WERI-Rb-1 (cell line): ENCODE results near the gene CERKL.

ENCODE experiments used
- DNase-seq: peaks from one replicate; pipeline ENCODE4 v3.0.0-alpha.2; 2020
- H3K27ac ChIP-seq: fragments of 250-450 bp; sonication (Bioruptor Pico); 2 replicates; pipeline ENCODE4 v1.5.1; 2020; ENCODE audit warnings: mild to moderate bottlenecking, moderate library complexity
- H3K27me3 ChIP-seq: fragments of 250-450 bp; sonication (Bioruptor Pico); 2 replicates; pipeline ENCODE4 v1.5.1; 2021; ENCODE audit warnings: mild to moderate bottlenecking, low read depth, moderate library complexity; ENCODE audit not compliant: insufficient read depth, severe bottlenecking
- H3K36me3 ChIP-seq: fragments of 250-450 bp; sonication (Bioruptor Pico); 2 replicates; pipeline ENCODE4 v1.5.1; 2020; ENCODE audit warnings: mild to moderate bottlenecking, moderate library complexity
- H3K4me3 ChIP-seq: 2 replicates; pipeline ENCODE4 v1.5.1; 2011; ENCODE audit warnings: low read depth, mild to moderate bottlenecking, control low read depth, low read length
- H3K9me3 ChIP-seq: fragments of 250-450 bp; sonication (Bioruptor Pico); 2 replicates; pipeline ENCODE4 v1.5.1; 2021; ENCODE audit warnings: mild to moderate bottlenecking, moderate library complexity; ENCODE audit not compliant: severe bottlenecking
- CTCF ChIP-seq: IDR thresholded peaks from 2 replicates; pipeline ENCODE4 v1.5.1; 2011; ENCODE audit warnings: low read depth, mild to moderate bottlenecking, control low read depth, inconsistent platforms, low read length

CERKL gene

GRCh38 chr2:181520253-181520652 is 136.7 kb downstream of the CERKL start:
- no peak overlapping the region for H3K27ac ChIP-seq
- H3K9me3 ChIP-seq = no peaks in the 10 kb centered on the region
- no peaks in the 10 kb centered on the region for H3K27me3 ChIP-seq
- no peak for DNase-seq
- H3K36me3 ChIP-seq = no peaks in the 10 kb centered on the region
- H3K4me3 ChIP-seq = no peak overlapping the region
- no peak for TF ChIP-seq CTCF

- no peaks in the 10 kb centered on the region for H3K36me3 ChIP-seq
- no peak overlapping the region for H3K27ac ChIP-seq
- no peaks in the 10 kb centered on the region for H3K9me3 ChIP-seq
- no peak overlapping the region for H3K4me3 ChIP-seq
- no peaks in the 10 kb centered on the region for H3K27me3 ChIP-seq
- DNase-seq = no peak
- no peak for TF ChIP-seq CTCF
These were observed 139.1 kb downstream of the CERKL start for GRCh38 chr2:181517685-181518301.

- TF ChIP-seq CTCF = no peak
- H3K4me3 ChIP-seq = no peak overlapping the region
These were observed 139.9 kb downstream of the CERKL start for GRCh38 chr2:181516992-181517391.

GRCh38 chr2:181515719-181516118 is 141.2 kb downstream of the CERKL start:
- no peaks in the 10 kb centered on the region for H3K36me3 ChIP-seq
- no peak for DNase-seq
- no peaks in the 10 kb centered on the region for H3K9me3 ChIP-seq
- H3K27ac ChIP-seq = no peak overlapping the region
- H3K27me3 ChIP-seq = no peaks in the 10 kb centered on the region
- no peak for TF ChIP-seq CTCF
- no peak overlapping the region for H3K4me3 ChIP-seq

More at GRCh38 chr2:181516992-181517391, 139.9 kb downstream of the CERKL start:
- DNase-seq = no peak
- H3K27ac ChIP-seq = no peak overlapping the region
- no peaks in the 10 kb centered on the region for H3K36me3 ChIP-seq
- no peaks in the 10 kb centered on the region for H3K27me3 ChIP-seq
- H3K9me3 ChIP-seq = no peaks in the 10 kb centered on the region

GRCh38 chr2:181500201-181500600 is 156.7 kb downstream of the CERKL start:
- no peak overlapping the region for H3K4me3 ChIP-seq
- no peak for TF ChIP-seq CTCF

GRCh38 chr2:181499231-181499630 is 157.7 kb downstream of the CERKL start:
- no peaks in the 10 kb centered on the region for H3K27me3 ChIP-seq
- no peaks in the 10 kb centered on the region for H3K36me3 ChIP-seq
- no peak overlapping the region for H3K27ac ChIP-seq
- TF ChIP-seq CTCF = no peak
- no peak for DNase-seq
- H3K9me3 ChIP-seq = no peaks in the 10 kb centered on the region
- no peak overlapping the region for H3K4me3 ChIP-seq

More at GRCh38 chr2:181500201-181500600, 156.7 kb downstream of the CERKL start:
- Histone ChIP-seq H3K9me3 (no peaks in the 10 kb centered on the region), H3K36me3 (no peaks in the 10 kb centered on the region), H3K27me3 (no peaks in the 10 kb centered on the region), H3K27ac (no peak overlapping the region)
- DNase-seq = no peak
